ENCODE data around the gene ANKS1B.
"Not testable (repeated sequence)": the region's sequence is repeated elsewhere in the genome, so short reads cannot be mapped to it uniquely, and the experiment has no call there.

Gene ANKS1B

DNA sequence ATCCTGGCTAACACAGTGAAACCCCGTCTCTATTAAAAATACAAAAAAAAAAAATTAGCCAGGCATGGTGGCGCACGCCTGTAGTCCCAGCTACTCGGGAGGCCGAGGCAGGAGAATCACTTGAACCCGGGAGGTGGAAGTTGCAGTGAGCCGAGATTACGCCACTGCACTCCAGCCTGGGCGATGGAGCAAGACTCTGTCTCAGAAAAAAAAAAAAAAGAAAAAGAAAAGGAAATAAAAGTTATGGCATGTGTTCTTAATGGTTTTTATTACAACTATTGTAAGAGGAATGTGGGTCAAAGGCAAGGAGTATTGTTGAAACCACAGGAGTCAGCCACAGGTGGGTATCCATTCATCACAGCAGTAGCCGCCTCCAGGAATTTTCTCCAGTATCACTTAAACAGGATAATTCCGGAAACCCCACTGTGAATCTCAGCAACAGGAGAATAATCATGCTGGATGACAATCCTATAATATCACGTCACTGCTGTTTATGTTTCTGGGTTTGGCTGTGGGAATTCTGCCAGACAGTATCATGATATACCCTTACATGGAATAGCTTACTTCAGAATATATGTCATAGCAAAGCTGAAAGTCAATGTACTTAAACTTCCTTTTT, 1147.5 kb downstream of the ANKS1B start:
- H3K4me3 ChIP-seq, result not testable (repeated sequence)
- peak overlapping the region in 1 of 21 experiments; percentile 3 for H3K27ac ChIP-seq

GRCh38 chr12:98830657-98831056, 1154.1 kb downstream of the ANKS1B start:
- no peak overlapping the region for H3K4me3 ChIP-seq
- no peak overlapping the region for H3K27ac ChIP-seq

- H3K4me3 ChIP-seq, result no peak overlapping the region
Measured at GRCh38 chr12:98828802-98829600, 1155.7 kb downstream of the ANKS1B start.

GRCh38 chr12:98823012-98823411, 1161.7 kb downstream of the ANKS1B start:
- H3K27ac ChIP-seq, result no peak overlapping the region
- H3K4me3 ChIP-seq, result no peak overlapping the region

More at GRCh38 chr12:98828802-98829600, 1155.7 kb downstream of the ANKS1B start:
- no peak overlapping the region for H3K27ac ChIP-seq

DNA sequence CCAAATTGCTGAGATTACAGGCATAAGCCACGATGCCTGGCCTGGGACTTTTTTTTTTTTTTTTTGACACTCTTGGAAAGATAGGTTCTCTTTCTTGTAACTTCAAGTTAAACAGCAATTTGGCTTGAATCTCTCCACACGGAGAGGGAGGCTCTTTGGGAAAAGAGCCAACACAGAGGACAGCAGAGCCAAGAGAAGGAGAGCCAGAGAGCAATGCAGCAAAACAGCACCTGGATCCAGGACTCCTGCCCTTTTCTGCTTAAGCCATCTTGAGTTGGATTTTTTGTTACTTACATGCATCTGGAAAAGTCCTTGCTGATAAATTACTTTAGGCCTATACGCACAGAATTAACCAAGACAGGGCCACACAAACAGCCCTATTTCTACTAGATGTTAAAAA, 1162.9 kb downstream of the ANKS1B start:
- Histone ChIP-seq H3K4me3 (no peak overlapping the region), H3K27ac (no peak overlapping the region)

DNA sequence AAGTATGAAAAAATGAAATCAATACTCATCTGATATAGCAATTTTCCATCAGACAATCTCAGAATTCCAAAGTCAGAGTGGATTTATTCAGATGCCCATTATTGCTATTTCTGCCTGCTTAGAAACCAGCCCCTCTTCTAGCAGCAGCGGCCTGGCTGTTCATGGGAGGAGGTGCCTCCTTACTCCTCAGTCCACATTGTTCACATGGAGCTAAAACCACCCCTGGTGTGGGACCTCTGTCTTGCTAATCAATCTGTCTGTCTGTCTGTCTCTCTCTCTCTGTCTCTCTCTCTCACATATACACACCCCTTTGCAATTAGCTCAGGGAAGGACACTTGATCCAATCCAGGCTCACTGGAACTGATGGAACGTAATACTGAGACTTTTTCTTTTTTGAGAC, 1163.5 kb downstream of the ANKS1B start:
- H3K27ac ChIP-seq, result no peak overlapping the region
- H3K4me3 ChIP-seq, result no peak overlapping the region

DNA sequence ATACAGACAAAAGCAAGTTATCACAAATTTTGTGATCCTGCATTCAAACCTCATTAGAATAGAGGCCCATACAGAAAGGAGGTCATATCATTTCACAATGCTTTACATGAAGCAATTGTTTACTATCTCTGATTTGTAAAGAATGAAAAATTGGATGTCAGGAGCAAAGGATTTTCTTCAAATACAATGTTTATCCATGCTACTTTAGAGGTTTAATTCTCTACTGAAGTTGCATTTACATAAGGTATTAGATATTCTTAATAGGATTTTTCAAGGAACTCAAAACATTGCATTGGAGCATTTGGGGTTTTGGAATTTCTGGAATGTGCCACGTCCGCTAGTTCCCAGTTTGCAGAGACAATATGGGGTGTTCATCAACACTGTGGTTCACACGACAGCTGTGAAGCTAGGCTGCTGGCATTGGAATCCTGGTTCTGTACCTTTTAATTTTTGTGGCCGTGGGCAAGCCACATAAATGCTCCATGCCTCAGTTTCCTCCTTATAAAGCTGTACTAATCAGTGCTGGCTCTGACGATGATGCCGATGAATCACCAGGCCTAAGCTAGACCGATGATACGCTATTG, 1164.8 kb downstream of the ANKS1B start:
- no peak overlapping the region for H3K4me3 ChIP-seq

GRCh38 chr12:98819071-98819470, 1165.7 kb downstream of the ANKS1B start:
- H3K4me3 ChIP-seq, result no peak overlapping the region

More for the DNA sequence above, 1164.8 kb downstream of the ANKS1B start:
- no peak overlapping the region for H3K27ac ChIP-seq

GRCh38 chr12:98818239-98818638, 1166.5 kb downstream of the ANKS1B start:
- Histone ChIP-seq H3K27ac (no peak overlapping the region), H3K4me3 (no peak overlapping the region)

More at GRCh38 chr12:98819071-98819470, 1165.7 kb downstream of the ANKS1B start:
- no peak overlapping the region for H3K27ac ChIP-seq

- no peak overlapping the region for H3K4me3 ChIP-seq
- H3K27ac ChIP-seq, result no peak overlapping the region
Measured at GRCh38 chr12:98817742-98818141, 1167.0 kb downstream of the ANKS1B start.

GRCh38 chr12:98816720-98817119, 1168.0 kb downstream of the ANKS1B start:
- H3K4me3 ChIP-seq, result no peak overlapping the region
- no peak overlapping the region for H3K27ac ChIP-seq

GRCh38 chr12:98814254-98814653, 1170.5 kb downstream of the ANKS1B start:
- no peak overlapping the region for H3K4me3 ChIP-seq
- H3K27ac ChIP-seq, result no peak overlapping the region

GRCh38 chr12:98812225-98812624, 1172.5 kb downstream of the ANKS1B start:
- H3K4me3 ChIP-seq, result no peak overlapping the region
- H3K27ac ChIP-seq, result no peak overlapping the region

GRCh38 chr12:98808243-98808875, 1176.4 kb downstream of the ANKS1B start:
- no peak overlapping the region for H3K4me3 ChIP-seq
- no peak overlapping the region for H3K27ac ChIP-seq

DNA sequence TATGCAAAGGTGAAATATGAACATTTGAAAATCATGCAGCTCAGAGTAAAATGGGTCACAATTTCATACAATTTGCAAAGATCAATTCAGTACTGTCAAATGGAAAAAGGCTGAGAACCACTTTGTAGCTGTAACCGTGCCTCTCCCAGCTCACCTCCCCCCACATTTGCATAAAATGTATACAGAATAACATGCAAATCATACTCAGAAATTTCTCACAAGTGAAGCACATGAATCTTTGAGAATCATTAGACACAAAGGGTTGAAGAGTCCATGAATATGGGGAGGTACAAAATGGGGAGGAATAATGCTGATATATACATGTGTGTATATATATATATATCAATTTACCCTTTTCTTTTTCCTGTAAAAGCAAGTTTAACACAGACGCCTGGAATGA, 1177.5 kb downstream of the ANKS1B start:
- no peak overlapping the region for H3K4me3 ChIP-seq

GRCh38 chr12:98803468-98804209, 1181.1 kb downstream of the ANKS1B start:
- H3K4me3 ChIP-seq, result no peak overlapping the region
- H3K27ac ChIP-seq, result no peak overlapping the region

More for the DNA sequence above, 1177.5 kb downstream of the ANKS1B start:
- peak overlapping the region in 1 of 21 experiments; percentile 31 for H3K27ac ChIP-seq

GRCh38 chr12:98799822-98800221, 1184.9 kb downstream of the ANKS1B start:
- Histone ChIP-seq H3K4me3 (no peak overlapping the region), H3K27ac (no peak overlapping the region)

GRCh38 chr12:98799146-98799810, 1185.5 kb downstream of the ANKS1B start:
- no peak overlapping the region for H3K4me3 ChIP-seq
- H3K27ac ChIP-seq, result no peak overlapping the region

DNA sequence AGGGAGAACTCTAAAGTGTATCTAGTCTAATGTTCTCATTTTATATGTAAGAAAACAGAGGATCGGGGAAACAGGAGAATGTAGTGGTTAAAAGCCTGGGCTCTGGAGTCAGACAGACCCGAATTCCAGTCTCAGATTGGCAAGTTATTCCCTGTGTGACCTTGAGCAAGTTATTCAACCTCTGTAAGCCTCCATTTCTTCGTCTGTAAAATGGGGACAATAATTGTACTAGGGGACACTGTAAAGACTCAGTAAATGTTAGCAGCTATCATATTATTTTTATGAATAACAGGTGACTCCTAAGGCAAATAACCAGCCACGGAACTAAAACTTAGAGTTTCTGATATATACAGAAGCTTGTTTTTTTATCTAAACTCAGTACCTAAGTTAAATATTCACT, 1187.5 kb downstream of the ANKS1B start:
- H3K27ac ChIP-seq, result no peak overlapping the region

More for the DNA sequence above, 1187.5 kb downstream of the ANKS1B start:
- H3K4me3 ChIP-seq, result no peak overlapping the region
